HT1080 (cell line): Measurements from ENCODE around the gene TPI1. TPM values are rescaled to one million over a fixed set of nuclear protein-coding genes. Genes with fewer than 3 reads are reported as not detected.
"Not testable (repeated sequence)": the region's sequence is repeated elsewhere in the genome, so short reads cannot be mapped to it uniquely, and the experiment has no call there.

Experiments used
- DNase-seq: peaks from one replicate; pipeline ENCODE4 v3.0.0-alpha.2; 2015; ENCODE audit warnings: low read depth
- total RNA-seq: library from RNA; depleted of rRNA; stranded (reverse); fragments of >200 nt; shearing (Covaris generic); gene quantifications from 2 replicates; pipeline ENCODE4 v1.2.3, GENCODE V29; 2014

The TPI1 gene
- total RNA-seq, 1 experiment from 2014 or later = 1,401 TPM

DNA sequence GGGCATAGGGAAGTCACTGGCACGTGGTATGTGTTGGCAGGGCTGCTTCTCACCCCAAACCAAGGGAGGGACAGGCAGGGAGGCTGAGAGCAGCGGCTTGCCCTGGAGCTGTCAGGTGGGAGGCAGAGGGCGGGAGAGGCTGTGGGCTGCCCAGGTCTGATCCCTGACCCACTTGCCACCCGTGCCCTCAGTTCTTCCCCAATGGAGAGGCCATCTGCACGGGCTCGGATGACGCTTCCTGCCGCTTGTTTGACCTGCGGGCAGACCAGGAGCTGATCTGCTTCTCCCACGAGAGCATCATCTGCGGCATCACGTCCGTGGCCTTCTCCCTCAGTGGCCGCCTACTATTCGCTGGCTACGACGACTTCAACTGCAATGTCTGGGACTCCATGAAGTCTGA lies 21.9 kb upstream of the TPI1 start:
- no peak for DNase-seq

DNA sequence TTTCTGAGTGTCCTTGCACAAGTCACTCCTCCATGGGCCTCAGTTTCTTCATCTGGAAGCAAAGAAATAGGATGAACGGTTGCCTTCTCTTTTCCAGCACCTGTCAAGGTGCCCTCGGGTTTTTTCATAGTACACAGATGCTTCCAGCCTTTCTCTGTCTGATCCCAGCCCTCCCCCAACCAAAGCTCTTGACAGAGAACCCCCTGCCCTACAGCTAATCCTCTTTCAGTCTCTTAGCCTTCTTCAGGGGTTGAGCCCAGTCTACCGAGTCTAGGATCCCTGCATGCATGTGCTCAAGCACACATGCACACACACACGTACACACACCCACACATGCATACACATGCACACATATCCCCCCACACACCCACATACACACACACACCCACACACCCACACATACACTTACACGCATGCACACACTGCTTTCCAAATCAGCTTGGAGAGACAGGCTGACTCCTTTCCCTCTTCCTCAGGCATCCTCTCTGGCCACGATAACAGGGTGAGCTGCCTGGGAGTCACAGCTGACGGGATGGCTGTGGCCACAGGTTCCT lies 20.9 kb upstream of the TPI1 start:
- DNase-seq = no peak

DNA sequence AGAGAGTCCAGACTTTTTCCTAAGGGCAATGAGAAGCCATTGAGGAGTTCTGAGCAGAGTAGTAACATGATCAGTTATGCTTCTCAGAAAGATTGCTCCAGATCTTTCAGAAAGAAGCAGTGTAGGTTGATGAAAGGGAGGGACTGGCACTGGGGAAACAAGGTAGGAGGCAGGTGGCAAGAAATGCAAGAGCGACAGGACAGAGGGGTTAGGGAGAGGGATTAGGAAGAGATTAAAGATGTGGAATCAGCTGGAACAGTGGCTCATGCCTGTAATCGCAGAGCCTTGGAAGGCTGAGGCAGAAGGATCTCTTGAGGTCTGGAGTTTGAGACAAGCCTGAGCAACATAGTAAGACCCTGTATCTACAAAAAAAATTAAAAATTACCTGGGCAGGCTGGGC lies 19.7 kb upstream of the TPI1 start:
- no peak for DNase-seq

DNA sequence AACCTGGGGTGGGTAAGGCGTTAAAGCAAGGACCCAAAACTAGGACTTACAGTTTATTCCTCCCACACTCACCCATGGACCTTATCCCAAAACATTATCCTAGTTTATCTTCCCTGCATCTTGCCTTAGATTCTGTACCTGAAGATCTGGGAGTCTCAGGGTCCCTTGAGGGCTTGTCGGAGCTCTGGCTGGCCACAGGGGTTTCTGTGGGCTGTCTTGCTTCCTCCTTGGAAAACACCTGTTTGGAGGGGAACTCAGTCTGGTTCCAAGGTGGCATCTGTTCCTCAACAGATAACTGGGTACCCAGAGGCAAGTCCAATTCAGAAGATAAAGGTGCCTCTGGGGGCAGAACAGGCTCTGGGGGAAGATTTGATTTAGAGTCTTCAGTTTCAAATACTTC lies 17.9 kb upstream of the TPI1 start:
- DNase-seq = no peak

DNA sequence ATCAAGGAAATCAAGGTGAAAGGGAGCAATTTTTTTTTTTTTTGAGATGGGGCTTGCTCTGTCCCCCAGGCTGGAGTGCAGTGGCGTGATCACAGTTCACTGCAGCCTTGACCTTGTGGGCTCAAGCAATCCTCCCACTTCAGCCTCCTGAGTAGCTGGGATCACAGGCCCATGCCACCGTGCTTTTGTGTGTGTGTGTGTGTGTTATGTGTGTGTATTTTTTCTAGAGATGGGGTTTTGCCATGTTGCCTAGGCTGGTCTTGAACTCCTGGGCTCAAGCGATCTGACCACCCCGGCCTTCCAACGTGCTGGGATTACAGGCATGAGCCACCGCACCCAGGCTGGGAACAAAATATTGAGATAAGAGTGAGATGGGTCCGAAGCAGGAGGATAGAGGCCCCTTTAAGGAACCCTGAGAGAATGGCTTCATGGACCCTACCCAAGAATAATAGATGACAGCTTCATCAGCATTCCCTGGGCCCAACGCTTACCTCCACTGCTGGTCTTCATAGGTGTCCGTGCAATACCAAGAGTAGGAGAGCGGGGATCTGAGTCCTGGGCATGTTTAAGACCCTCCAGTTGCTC lies 17.3 kb upstream of the TPI1 start:
- no peak for DNase-seq

DNA sequence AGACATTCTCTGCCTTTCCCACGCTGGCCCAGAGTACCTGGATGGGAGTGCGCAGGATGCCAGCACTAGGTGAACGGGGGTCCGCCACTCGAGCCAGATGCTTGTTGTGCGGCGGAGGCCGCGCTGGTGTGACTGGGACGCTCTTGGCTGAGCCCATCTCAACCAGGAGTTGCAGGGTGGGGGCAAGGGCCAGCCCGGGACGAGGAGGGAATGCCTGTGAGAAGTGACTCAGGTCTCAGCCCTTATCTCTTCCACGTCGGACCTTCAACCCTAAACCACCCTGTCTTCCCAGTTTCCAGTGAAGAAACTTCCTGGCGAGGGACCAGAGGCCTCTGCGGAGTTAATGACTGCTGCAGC lies 16.6 kb upstream of the TPI1 start:
- no peak for DNase-seq

DNA sequence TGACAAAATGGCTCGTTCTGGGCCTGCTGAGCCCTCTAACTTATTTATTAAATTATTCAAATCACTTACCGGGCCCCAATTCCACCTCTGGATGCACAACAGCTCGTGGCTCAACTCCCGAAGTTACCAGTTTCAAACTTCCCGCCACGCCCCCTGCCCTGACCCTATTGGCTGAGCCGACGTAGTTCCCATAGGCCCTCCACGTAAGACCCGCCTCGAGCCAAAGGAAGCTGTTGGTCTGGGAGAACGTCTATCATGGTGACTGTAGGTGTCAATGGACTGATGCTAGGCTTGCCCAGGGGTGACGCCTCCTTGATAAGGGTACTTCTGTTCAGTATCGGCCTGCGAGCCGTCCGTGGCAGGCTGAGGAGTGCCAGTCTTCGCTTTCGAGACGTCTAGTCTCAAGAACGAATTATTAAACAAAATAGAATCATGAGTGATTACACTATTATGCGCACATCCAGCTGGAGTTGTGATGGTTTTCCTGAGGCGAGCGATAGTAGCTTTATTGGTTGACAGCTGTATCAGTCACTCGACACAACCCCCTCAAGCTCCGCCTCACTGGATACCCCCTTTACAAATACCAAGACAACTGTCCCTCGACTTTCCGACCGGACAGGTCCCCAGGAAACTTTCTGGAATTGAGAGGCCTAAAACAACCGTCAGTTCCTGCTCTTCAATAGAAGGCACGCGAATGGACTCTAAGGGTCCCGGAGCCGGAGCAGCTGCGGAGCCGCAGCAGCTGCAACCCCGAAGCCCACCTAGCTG lies 16.0 kb upstream of the TPI1 start, which contains the start of gene CDCA3:
CDCA3 (minus strand) TSS at position 134 of the 768 bp plus-strand sequence. CDS start 334 bp downstream, outside the sequence.
- DNase-seq = peak; percentile 97

DNA sequence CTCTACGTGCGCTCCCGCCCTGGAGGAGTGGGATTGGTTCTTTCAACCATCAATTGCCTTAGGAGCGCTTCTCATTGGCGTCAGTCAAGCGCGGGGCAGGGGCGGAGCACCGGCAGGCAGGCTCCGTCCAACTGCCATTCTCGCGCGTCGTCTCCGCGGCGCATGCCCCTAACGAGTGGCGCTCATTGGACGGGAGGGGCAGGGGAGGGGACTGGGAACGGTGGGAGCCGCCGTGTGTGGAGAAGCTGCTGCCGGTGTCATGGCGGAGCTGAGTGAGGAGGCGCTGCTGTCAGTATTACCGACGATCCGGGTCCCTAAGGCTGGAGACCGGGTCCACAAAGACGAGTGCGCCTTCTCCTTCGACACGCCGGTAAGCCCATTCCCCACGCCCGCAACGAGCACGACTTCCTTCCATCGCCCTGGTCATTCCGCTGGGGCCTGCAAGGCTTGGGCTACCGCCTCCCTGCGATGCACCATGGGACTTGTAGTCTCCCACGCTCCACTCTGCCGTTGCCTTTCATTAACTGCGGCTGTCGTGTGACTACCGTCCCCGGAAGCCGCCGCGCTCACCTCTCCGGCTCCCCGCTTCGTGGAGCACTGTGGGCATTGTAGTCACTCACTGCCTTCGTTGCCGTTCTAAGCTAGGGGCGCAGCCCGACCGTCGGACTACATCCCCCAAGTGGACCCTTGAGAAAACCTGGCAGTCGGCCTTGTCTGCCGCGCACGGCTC lies 15.2 kb upstream of the TPI1 start, which contains the start of gene USP5:
USP5 (plus strand) TSS at position 230 of the 730 bp plus-strand sequence; CDS start at position 260, 30 bp downstream.
- DNase-seq = peak; percentile 100

DNA sequence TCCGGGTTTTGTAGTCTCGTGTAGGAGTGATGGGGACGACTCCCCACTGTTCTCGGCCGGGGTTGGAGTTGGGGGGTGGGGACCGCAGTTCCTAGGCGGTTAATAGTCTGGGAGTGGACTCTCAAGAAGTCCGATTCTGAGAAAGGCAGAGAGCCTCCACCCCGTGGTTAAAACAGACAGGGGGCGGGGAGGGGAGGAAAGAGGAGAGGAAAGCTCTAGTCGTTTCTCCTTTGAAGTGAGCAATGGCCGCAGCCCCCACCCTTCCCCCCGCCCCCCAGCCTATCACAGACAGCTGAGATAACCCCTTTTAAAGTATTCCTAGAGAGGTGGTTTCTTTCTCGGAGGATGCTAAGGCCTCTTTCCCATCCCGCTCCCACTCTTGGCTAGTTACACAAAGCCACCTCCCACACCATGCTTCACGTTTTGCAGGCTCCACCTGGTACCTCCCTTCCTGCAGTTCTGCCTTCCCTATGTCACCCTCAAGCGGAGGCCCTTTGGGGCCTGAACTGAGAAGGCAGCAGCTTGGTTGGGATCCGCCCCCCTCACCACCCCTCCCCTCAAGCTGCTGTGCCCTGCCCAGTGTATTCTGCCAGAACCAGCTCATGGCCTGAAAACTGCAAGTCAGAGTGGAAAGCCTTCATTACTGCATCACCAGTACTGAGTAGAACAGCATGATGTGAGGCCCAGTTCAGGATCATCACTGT lies 14.5 kb upstream of the TPI1 start:
- peak; percentile 71 for DNase-seq

DNA sequence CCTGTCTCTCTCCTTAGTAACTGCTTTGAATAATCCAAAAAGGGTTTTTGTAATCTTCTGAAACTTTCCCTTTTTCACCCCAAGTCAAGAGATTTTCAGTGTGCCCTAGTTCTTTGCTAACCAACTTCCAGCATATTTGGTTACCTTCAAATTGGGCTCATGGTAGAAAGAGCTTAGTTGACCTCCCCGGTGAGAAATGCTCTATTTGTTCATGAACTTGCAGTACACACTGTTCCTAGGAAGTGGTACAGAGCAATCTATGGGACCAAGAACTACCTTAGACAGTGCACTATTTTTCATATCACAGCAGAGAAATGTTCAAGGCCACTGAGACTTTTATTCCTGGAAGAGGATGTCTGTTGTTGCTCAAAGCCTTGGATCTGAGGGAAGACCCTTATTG lies 13.7 kb upstream of the TPI1 start:
- no peak for DNase-seq

DNA sequence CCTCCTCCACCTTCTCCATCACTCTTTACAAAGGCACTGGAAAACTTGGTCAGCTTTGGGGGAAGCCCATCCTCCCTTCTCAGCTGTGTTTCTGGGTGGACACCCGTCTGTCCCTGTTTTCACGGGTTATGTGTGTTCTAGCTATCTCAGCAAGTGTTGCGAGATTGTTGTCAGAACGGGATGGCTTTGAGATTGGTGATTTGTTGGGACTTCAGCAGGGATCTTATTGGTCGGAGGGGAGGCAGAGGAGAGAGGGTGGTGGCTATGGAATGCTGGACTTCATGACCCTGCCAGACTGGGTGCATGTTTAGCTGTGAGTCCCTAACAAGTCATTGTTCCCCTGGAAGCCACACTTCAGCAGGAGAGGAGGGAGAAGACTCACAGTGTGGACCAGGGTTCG lies 13.3 kb upstream of the TPI1 start:
- no peak for DNase-seq

DNA sequence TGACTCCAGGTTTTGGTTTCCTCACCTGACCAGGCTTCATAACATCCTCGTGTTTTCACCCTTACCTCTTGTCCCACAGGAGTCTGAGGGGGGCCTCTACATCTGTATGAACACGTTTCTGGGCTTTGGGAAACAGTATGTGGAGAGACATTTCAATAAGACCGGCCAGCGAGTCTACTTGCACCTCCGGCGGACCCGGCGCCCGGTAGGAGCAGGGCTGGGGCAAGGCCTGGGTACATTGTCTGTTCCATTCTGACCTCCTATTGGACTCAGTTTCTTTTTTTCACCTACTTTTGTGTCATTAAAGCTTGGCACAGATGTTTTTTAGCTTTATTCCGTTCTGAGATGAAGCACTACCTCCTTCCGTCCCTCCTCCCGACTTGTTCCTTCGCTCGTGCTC lies 12.0 kb upstream of the TPI1 start:
- no peak for DNase-seq

DNA sequence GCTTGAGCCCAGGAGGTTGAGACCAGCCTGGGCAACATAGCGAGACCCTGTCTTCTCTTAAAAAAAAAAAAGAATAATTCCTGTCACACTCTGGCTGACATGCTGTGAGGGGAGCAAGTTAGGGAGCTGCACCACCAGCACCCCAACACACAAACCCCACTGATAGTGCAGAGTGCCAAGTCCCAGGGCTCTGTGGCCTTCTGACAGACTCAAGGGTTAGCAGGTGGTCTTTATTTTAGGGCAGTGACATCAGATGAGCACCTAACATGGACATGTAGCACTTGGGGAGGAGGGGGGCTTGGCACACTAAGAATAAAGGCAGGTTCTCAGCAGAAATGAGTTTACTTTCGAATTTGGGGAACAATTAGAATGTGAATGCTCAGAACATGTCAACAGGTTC lies 8.5 kb upstream of the TPI1 start:
- no peak for DNase-seq

DNA sequence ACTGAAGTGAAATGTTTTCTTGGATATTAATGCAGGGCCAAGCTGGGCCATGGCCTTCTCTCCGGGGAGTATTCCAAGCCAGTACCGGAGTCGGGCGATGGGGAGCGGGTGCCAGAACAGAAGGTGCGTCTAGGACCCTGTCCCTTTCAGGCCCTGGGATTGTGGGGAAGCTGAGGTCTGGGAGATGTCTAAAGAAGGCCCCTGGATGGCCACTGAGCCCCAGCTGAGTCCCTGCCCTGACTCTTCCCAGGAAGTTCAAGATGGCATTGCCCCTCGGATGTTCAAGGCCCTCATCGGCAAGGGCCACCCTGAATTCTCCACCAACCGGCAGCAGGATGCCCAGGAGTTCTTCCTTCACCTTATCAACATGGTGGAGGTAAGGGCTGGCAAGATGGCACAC lies 7.2 kb upstream of the TPI1 start:
- DNase-seq = no peak

DNA sequence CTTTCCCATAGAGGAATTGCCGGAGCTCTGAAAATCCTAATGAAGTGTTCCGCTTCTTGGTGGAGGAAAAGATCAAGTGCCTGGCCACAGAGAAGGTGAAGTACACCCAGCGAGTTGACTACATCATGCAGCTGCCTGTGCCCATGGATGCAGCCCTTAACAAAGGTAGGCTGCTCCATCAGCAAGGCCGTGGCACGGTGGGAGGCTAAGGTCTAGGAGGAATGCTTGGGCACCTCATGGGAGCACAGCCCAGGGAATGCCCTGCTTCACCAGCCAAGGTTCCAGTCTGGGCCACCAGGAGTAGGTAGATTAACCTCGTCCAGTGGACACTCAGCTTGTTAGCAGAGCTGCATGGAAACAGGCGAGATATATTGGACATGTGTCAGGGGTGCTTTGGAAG lies 6.4 kb upstream of the TPI1 start:
- DNase-seq = no peak

DNA sequence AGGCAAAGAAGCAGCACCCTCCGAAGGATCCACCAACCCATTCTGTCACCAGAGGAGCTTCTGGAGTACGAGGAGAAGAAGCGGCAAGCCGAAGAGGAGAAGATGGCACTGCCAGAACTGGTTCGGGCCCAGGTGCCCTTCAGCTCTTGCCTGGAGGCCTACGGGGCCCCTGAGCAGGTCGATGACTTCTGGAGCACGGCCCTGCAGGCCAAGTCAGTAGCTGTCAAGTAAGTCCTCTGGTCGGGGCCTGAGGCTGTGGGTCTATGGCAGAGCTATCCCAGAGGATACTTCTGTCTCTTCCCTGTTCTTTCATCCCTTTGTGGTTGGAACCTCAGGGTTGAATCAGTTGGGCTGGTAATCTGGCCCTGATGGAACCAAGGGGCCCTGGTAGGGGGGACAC lies 5.9 kb upstream of the TPI1 start:
- no peak for DNase-seq

DNA sequence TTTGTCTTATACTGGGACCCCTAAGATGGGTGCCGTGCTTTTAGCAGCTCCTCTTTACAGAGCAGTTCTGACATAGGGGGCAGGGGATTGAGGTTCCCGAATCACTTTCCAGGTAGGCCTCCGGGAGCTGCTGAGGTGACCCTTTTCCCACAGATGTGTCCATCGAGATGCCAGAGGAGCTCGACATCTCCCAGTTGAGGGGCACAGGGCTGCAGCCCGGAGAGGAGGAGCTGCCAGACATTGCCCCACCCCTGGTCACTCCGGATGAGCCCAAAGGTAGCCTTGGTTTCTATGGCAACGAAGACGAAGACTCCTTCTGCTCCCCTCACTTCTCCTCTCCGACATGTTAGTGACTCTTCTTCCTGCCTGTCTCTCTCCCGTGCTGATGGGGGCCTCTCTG lies 4.3 kb upstream of the TPI1 start:
- DNase-seq = no peak

DNA sequence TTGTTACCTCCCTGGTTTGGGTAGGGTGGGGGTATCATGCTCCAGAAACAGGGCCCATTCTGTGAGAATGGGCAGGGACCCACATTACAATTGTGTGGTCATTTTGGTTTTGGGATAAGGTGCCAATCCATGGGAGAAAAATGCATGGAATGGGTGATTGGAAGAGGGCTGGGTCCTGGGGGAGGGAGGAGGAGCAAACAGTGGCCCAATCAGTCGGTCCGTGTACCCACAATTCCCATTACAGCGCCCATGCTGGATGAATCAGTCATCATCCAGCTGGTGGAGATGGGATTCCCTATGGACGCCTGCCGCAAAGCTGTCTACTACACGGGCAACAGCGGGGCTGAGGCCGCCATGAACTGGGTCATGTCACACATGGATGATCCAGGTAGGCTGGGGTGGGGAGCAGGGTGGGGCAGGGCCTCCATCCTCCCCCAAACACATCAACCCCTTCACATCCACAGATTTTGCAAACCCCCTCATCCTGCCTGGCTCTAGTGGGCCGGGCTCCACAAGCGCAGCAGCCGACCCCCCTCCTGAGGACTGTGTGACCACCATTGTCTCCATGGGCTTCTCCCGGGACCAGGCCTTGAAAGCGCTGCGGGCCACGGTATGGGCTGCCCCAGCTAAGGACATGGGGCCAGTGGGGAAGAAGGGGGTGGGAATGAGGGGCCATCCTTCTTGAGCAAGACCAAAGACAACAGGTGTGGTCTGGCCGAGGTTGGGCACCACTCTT lies 3.6 kb upstream of the TPI1 start:
- no peak for DNase-seq

DNA sequence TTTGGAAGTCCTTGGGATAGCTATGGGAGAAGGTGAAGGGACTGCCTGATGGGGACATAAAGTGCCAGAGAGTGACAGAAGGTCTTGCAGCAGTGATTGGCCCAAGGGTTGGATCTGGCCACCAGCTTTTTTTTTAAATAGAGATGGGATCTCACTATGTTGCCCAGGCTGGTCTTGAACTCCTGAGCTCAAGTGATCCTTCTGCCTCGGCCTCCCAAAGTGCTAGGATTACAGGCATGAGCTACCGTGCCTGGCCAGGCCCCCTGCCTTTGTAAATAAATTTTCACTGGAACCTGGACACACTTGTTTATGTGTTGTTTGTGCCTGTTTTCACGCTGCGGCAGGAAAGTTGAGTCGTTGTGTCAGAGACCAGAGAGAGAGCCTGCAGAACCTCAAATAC lies 2.0 kb upstream of the TPI1 start:
- not testable (repeated sequence) for DNase-seq

DNA sequence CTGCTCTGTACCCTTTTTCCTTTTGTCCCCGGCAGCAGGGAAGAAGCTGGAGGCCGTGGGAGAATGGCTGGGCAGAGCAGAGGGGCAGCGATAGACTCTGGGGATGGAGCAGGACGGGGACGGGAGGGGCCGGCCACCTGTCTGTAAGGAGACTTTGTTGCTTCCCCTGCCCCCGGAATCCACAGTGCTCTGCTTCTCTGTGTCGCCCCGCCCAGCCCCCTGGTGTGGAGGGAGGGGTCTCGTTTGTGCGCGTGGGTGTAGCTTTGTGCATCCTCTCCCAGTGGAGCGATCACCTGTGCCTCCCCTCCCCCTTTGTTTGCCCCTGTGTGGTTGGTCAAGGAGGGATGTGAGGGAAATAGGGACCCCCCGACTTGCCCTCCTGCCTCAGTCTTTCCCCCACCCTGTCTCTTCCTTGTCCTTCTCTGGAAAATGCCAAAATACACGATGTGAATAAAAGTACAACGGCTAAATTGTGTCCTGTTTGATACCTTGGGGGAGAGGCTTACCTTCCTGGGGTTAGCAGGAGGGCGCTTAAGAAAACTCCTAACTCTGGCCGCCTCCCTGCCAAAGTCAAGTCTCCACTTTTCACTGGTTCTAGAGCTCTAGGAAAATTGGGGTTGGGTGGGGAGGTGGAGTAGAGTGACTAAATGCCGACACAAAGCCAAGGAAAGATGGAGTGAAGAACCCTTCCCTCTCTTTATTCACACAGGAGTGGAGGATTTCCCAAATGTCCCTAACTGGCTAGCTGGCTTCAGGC lies 990 bp upstream of the TPI1 start:
- no peak for DNase-seq
